Activated CD8-positive, alpha-beta memory T cell treated with anti-CD3 and anti-CD28 coated beads, Interleukin-2, amount 50 U/mL, for 1 hour (primary cell): ENCODE data around the gene TNNC2.
A peak's percentile ranks its signal among the peaks of the same experiment; 100 is the strongest.
"Not testable (repeated sequence)": the region's sequence is repeated elsewhere in the genome, so short reads cannot be mapped to it uniquely, and the experiment has no call there.

ENCODE experiments used
- DNase-seq: peaks from one replicate; pipeline ENCODE4 v3.0.0-alpha.2; 2020; ENCODE audit errors: extremely low read depth

The TNNC2 gene

DNA sequence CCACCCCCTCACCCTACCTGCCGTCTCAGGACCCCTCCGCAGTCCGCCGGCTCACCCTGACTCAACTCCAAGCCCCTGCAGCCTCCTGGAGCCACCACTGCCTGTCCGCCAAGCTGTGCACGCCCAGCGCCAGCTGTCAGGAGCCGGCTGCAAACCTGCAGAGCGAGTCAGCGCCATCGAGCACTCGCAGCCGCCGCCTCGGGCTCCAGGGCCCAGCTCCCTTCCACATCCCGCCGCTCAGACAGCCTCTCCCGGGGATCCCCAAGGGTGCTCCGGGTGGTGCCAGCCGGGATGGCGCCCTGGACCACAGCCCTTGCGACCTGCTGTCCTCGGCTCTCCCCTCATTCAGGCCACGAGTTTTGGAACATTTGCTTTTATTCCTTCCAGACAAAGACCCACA lies 4.3 kb downstream of the TNNC2 start:
- DNase-seq = no peak

DNA sequence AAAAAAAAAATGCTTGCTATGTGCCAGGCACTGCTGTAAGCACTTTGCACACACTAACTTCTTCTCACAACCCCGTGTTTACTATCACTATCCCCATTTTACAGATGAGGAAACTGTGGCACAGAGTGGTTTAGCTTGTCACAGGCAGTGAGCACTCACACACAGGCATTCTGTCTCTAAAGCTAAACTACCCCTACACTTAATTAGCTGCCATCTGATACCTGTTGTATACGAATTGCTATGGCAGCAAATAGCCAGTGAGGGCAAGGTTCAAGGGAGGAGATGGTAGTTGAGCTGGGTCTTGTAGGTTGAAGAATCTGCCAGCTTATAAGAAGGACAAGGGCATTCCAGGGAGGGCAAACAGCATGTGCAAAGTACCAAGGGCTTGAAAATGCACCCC lies 5.2 kb downstream of the TNNC2 start:
- DNase-seq = no peak

DNA sequence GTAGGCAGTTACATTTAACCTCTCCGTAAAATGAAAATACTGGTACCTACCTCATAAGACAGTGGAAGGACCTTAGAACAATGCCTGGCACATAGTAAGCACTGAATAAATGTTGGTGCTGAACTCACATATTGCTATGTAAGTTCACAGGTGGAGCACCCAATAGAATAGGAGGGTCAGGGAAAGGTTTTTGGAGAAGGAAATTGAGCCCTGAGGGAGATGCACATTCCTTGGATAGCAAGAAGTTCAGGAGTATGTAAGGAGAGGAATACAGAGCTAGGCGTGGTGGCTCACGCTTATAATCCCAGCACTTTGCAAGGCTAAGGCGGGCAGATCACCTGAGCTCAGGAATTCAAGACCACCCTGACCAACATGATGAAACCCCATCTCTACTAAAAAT lies 7.6 kb downstream of the TNNC2 start:
- no peak for DNase-seq

DNA sequence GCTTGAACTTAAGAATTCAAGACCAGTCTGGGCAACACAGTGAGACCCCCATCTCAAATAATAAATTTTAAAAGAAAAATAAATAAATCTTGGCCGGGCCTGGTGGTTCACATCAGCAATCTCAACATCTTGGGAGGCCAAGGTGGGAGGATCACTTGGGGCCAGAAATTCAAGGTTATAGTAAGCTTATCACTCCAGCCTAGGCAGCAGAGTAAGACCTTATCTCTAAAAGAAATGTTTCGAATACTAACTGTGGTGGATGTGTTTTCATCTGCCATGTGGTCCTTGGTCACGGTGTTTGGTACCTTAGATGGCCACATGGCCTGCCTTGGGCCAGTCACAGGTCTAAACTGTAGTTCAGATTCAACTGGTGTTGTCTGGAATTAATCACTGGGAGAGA lies 8.9 kb downstream of the TNNC2 start:
- DNase-seq = no peak

DNA sequence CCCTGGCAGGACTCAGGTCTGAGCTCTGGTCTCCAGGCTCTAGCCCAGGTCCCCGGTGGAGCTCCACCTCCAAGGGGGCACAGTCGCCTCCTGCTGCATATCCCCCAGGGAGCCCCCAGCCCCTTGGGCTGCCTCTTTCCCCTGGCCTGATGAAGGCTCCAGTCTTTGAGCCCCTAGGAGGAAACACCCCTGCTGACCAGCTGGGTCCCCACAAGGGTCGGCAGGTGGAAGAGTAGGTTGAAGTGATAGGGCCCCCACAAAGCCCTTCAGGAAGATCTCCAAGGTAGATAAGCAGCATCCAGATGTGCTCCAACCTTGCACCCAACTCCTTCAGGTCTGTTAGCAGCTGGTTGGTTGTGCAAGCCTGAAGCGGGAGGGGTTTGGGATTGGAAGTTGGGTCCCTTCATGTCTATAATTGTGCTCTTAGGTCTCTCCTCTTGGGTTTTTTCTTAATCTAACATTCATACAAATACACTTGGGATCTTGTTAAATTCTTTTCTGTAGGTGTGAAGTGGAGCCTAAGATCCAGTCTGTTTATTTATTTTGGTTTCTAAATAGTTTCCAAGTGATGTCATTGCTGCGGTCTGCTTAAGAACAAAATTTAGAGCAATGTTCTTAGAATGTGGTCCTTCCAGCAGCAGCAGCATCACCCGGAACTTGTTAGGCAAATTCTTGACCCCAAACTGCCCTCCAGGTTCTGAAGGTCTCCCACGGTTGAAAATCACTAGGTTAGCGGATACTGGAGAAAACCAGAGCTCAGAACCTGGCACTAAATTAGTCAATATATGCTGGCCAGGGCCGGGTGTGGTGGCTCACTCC lies 9.5 kb downstream of the TNNC2 start:
- DNase-seq = no peak

DNA sequence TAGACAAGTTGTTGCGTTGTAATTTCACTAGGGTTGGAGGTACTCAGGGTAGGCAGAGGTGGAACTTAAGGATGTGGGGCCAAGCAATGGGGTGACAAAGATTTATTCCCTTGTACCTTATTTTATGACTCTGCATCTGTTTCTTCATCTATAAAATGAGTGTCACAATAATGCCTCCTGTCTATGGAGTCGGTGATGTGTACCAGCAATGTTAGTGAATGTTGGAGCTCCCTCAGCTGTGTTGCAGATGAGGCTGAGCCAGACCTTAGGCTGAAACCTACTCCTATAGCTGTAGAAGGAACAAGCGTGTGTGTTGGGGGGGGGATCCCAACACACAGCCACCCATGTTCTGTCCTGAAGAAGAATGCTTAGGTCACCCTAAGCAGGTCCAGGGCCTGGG lies 10.2 kb downstream of the TNNC2 start:
- DNase-seq = no peak

DNA sequence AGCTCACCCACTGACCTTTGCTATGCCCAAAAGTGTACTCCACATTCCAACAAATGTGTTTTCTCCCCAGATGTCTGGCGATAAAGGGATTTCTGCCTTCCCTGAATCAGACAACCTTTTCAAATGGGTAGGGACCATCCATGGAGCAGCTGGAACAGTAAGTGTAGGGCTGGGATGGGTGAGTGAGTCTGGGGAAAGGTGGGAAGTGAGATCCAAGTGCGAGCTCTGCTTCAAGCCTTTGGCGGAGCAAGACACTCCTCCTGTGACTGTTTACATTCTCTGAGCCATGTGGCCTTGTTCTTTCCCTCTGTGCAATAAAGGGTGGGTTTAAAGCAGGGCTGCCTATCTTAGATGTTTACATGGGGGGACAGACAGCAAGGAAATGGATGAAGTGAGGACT lies 12.8 kb downstream of the TNNC2 start:
- DNase-seq = no peak

DNA sequence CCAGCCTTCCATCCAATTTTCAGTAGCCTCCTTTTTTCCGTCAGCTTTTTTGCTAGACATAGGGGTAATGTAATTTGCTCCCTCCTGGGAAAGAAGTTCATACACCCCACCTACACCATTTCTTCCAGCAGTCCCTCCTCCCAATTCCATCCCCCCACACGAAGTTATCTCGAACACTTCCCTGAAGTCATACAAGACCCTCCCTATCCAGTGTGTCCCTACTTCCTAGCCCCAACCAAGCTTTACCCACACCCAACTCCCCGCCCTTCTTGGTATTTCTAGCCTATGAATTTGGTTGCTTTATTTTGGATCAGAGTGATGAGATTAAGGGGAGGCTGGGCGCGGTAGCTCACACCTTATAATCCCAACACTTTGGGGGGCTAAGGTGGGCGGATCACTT lies 13.6 kb downstream of the TNNC2 start:
- no peak for DNase-seq

DNA sequence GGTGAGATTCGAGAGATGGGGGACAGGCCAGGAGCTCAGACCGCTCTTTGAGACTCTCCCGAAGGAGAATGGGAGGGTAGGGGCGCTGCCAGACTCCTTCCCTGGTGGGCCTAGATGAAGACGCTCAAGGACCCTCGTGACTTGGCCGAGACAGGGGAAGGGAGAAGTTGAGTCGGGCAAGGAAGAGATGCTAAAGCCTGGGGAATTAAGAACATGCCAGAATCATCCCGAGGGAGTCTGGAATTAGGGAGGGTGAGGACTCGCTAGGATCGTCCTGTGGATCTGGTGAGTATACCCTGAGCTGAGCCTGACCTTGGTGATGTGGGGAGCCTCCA lies 14.1 kb downstream of the TNNC2 start:
- DNase-seq = no peak

DNA sequence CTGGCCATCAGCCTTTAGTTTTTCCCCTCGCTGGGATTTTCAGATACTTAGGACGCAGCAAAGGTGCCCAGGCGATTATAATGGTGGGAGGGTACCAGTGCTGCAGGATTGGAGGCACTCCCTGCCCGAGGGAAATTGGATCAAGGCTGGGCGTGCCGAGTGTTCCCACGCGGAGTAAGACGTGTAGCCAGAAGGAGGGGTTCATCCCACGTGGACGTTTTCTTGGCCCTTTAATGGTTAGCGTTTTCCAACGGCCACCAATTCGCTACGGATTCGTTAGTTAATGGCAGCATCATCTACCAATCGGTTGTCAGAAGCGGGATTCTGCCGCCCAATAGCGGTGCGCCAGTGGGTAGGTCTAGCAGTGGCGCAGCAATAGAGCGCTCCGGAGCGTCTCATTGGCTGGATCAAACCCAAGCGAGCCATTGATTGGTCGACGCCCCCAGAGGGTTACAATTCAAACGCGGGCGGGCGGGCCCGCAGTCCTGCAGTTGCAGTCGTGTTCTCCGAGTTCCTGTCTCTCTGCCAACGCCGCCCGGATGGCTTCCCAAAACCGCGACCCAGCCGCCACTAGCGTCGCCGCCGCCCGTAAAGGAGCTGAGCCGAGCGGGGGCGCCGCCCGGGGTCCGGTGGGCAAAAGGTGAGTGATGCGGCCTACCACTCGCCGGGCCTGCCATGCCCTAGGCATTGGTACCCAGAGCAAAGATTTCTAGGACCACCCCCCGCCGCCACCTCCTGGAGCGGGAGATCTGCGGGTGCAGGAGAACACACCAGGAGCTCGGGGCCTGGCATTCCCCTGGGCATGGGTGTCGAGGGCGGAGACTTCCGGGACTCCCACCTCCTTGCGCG lies 14.7 kb downstream of the TNNC2 start, which contains the start of gene UBE2C:
Gene UBE2C (plus strand): TSS at position 488 of the 849 bp plus-strand sequence. CDS start 52 bp downstream, at position 540.
- peak; percentile 80 for DNase-seq

DNA sequence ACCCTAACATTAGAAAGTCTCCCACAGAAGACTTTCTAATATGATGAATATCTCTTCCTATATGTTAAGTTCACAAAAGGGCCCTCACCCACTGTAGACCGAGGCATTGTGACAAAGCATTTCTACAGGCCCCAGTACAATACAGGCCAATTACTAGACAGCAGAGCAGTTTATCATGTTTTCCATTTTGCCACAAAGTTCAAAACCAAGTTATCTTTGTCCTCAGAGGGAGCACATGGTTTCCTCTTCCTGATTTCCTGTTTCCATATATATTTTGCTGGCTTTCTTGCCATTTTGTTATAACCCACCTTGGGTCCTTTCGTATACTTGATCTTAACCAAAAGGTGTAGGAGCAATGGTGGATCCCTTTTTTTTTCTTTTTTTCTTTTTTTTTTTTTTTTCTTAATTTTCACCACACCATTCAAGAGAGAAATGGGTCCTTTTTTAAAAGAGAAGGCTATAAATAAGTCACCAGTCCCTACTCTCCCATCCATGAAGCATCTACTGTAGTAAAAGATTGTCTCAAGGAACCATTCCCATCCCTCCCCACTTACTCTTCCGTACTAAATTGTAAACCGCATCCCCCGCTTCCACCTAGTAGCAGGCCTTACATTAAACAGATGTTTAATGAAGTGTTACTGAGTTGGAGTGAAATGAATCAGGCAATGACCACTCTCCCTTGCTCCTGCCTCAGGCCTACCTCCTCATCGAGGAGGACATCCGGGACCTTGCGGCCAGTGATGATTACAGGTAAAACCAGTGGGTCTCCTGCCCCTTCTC lies 16.7 kb downstream of the TNNC2 start:
- DNase-seq = no peak

DNA sequence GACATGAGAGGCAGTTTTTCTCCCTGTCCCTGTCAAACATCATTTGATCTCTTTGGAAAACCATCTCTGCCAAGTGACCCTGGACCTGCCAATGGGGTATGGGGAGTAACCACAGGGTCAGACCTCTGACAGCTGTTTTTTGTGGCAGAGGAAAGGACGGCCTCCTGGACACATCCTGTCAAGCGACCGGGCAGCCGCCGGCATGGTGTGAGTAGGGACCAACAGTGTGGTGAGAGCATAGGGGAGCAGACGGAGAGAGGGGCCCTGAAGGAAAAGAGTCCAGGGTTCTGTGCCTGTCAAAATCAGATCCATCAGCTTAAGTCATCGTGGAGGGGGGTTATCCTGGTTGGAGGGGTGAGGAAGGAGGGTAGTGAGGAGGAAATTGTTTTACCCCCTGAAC lies 25.3 kb downstream of the TNNC2 start:
- no peak for DNase-seq

DNA sequence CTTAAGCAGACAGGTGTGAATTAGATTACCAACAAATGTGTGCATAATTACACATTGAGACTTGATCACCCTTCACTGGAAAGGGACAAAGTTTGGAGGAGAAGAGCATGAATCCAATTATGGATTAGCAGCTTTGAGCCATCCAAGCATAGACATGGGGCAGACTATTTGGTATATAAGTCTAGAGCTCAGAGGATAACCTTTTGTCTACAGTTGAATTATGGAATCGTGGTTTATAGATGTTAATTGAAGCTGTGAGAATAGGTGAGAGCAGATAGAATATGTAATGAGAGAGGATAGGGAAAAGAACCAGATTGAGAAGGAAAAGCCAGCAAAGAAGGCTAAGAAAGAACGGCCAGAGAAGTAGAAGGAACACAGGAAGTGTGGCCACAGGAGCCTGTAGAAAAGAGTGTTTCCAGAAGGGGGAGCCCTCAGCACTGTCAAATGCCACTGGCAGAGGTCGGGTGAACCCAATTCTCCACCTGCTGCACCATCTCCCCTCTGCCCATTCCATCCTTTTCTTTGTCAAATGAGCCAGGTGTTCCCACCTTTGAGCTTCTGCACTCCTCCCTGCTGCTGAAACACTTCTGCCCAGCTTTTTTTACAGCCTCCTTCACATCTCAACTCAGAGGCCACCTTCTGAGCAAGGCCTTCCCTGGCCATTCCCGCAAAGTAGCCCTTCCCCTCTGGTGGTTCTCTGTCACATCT lies 28.0 kb downstream of the TNNC2 start:
- DNase-seq = no peak

DNA sequence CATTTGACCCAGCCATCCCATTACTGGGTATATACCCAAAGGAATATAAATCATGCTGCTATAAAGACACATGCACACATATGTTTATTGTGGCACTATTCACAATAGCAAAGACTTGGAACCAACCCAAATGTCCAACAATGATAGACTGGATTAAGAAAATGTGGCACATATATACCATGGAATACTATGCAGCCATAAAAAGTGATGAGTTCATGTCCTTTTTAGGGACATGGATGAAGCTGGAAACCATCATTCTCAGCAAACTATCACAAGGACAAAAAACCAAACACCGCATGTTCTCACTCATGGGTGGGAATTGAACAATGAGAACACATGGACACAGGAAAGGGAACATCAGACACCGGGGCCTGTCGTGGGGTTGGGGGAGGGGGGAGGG lies 29.2 kb downstream of the TNNC2 start:
- DNase-seq = not testable (repeated sequence)

DNA sequence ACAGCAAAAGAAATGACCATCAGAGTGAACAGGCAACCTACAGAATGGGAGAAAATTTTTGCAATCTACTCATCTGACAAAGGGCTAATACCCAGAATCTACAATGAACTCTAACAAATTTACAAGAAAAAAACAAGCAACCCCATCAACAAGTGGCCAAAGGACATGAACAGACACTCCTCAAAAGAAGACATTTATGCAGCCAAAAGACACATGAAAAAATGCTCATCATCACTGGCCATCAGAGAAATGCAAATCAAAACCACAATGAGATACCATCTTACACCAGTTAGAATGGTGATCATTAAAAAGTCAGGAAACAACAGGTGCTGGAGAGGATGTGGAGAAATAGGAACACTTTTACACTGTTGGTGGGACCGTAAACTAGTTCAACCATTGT lies 29.6 kb downstream of the TNNC2 start:
- not testable (repeated sequence) for DNase-seq

DNA sequence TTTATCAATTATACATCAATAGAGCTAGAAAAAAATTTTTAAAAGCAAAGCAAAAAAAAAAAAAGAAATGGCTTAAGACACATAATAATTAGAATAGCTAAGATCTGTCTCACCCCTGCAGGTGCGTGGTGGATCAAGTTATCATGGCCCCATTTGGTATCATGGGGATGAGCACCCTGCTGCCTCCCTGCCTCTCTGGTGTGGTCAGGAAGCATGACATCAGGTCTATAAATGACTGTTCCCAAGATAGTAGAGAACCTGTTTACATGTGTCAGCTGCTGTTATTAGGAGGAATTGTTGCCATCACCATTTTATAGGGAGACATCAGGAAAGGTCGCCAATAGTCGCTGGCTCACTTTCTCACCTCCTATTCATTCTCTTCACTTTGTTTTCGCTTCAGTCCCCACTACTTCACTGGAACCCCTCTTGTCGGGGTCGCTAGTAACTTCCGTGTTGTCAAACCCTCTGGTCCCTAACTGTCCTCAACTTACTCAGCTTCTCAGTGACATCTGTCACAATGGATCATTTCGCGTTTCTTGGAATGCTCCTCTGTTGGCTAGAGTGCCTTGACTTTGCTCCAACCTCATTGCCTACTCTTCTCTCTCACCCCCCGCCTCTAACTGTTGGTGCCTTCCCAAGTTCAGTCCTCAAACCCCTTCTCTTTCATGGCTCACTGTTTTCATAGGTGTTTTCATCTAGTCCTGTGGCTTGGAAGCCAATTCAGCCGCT lies 30.6 kb downstream of the TNNC2 start:
- no peak for DNase-seq

DNA sequence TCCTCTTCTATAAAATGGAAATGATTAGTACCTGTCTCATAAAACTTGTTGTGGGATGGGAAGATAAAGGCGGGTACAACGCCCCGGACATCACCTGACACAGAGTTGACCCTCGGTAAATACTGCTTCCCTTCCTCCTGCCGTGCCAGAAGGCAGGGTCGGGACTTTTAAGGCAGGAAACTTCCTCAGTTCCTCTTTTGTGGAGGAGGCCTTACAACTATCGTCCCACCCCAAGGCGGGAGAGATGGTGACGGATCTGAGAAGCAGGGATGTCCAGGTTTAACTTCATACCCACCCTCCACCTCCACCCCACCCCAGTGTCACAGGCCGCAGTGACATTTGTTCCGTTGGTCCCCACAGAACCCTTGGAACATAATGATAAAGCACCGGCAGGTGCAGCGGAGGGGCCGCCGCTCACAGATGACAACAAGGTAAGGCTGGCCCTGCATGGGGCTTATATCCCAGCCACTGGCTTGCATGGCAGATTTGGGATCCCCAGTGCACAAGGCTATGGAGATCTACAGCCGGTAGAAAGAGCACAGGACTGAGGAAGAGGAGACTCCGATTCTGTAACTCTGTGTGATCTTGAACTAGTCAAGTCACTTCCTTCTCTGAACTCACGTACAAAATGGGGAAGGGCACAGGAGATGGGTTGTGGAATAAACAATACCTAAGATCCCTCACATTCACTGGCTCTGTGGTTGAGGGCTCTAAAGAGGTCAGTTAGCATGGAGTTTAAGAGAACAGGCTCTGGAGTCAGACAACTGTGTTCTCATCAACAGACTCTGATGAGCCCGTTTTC lies 34.6 kb downstream of the TNNC2 start:
- DNase-seq = no peak

DNA sequence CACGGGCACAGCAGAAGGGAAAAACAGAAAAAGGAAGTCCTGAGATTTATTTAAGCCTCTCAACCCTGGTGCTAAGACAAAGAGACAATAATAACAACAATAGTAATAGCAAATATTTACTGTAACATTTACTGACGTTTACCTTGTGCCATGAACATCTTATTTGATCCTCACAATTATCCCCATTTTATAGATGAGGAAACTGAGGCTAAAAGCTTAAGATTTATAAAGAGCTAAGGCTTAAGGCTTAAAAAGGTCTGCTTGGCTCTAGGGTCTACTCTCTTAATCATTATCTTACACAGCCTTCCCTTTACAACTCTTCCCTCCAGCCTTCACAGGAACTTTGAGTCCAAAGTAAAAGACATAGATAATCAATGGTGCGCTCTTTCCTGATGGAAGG lies 38.8 kb downstream of the TNNC2 start:
- no peak for DNase-seq

DNA sequence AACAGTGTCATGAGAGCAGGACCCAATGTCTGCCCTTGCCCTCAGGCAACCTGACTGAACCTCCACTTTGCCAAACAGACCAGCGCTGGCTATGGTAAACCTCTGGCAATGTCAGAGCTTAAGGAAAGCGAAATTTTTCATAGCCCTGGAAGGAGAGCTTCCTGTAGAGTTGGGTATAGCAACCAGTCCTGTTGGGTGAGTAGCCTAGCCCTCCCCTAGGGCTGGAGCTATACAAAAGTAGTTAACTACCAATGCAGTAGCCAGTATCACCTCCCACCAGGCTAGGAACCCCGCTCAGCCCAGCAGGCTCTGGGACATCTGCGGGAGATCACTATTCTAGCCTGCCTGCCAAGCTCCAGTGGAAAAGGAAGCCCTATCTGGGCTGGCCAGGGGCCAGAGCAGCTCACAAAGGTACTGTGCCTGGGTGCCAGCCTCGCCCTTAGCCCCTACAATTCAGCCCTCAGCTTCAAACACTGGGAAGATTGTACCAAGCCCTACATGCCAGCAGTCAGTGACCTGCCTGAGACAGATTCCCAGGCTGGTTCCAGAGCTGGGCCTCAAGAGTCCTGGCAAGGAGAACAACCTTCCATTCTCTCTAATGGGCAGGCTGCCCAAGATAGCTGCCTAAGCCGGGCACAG lies 43.3 kb downstream of the TNNC2 start:
- DNase-seq = no peak

DNA sequence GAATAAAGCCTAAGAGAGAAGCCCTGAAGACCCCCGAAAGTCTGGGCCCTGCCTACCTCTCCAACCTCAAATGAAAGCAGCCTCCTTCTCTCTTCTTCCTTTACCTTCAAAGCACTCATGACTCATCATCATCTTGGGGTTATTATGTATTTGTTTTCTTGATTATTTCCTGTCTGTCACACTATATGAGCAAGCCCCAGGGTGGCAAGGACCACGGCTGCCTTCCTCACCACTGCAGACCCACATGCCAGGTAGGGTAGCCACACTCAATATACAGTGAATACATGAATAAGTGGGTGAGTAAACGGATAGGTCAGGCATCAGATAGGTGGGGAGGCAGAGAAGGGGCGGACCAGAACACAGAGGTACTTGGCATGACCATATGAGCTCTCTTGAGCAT lies 44.2 kb downstream of the TNNC2 start:
- no peak for DNase-seq
